ENCODE data around the gene PDGFRA. TPM values are rescaled to one million over a fixed set of nuclear protein-coding genes. Genes with fewer than 3 reads are reported as not detected.

Gene PDGFRA
- total RNA-seq = 10 to 100 TPM; 30.8 to 45.2 TPM
- long read RNA-seq, full-length matches to known transcripts = 2 of 11 reads
- long read RNA-seq, partial matches to known transcripts = 4 of 11 reads
- long read RNA-seq, other reads (novel, unspliced or antisense) = 5 of 11 reads

- intact Hi-C loops (cut with DNase I, micrococcal nuclease) = loop anchor here (5.0 to 10.0 kb wide), 4 partner anchors 304 to 1034 kb away; no protein-coding TSS in a partner anchor
- no peak for ATAC-seq
Observed at GRCh38 chr4:54228961-54229501, at the start of gene PDGFRA. Gene PDGFRA (plus strand): TSS chr4:54229293. CDS start chr4:54258769, 29,476 bp downstream.

DNA sequence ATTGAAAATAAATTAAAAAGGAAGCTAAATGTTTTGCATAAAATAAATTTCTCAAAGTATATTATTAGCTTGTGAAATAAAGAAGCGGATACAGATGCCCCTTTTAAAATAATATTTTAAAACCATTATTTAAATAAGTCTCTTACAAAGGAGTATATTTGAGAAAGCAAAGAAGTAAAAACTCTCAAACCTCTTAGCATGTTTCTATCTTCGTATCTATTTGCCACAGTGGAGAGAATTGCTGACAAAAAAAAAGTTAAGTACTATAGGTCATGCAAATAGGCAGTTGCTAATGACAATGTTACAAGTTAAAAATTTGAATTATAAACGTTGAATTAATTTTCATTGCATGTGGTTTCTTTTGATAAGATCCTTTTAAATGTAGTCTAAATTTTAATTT lies 44.5 kb upstream of the PDGFRA start:
- DNase-seq (no peak), ATAC-seq (no peak)
- intact Hi-C loops (cut with DNase I, micrococcal nuclease) = no loop called here

More at GRCh38 chr4:54228961-54229501, at the start of gene PDGFRA:
- peak; percentile 29 to 52 for DNase-seq

- DNase-seq (no peak), ATAC-seq (no peak)
- intact Hi-C loops (cut with DNase I, micrococcal nuclease) = no loop called here
Observed at GRCh38 chr4:54185044-54185780, 43.9 kb upstream of the PDGFRA start.

GRCh38 chr4:54185866-54186265 lies 43.2 kb upstream of the PDGFRA start:
- ATAC-seq = no peak

GRCh38 chr4:54186371-54186770 lies 42.7 kb upstream of the PDGFRA start:
- DNase-seq (no peak), ATAC-seq (no peak)
- intact Hi-C loops (cut with DNase I, micrococcal nuclease) = no loop called here

More at GRCh38 chr4:54185866-54186265, 43.2 kb upstream of the PDGFRA start:
- no peak for DNase-seq
- intact Hi-C loops (cut with DNase I, micrococcal nuclease) = no loop called here

GRCh38 chr4:54187148-54187547 lies 41.9 kb upstream of the PDGFRA start:
- no peak for ATAC-seq
- intact Hi-C loops (cut with DNase I, micrococcal nuclease) = no loop called here

GRCh38 chr4:54189140-54189539 lies 40.0 kb upstream of the PDGFRA start:
- no peak for DNase-seq
- no peak for ATAC-seq
- intact Hi-C loops (cut with DNase I, micrococcal nuclease) = no loop called here

More at GRCh38 chr4:54187148-54187547, 41.9 kb upstream of the PDGFRA start:
- peak in 1 of 2 donors; percentile 6 for DNase-seq

DNA sequence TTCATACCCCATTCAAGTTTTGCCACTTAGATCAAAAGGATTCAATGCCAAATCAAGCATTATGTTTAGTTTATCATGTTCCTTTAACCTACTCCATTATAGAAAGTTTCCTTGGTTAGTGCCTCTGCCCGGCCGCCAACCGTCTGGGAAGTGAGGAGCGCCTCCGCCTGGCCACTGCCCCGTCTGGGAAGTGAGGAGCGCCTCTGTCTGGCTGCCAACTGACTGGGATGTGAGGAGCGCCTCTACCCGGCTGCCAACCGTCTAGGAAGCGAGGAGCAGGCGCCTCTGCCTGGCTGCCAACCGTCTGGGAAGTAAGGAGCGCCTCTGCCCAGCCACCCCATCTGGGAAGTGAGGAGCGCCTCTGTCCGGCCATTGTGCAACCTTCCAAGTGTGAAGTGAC lies 36.3 kb upstream of the PDGFRA start:
- intact Hi-C loops (cut with DNase I, micrococcal nuclease) = no loop called here
- DNase-seq (no peak), ATAC-seq (no peak)

GRCh38 chr4:54197926-54198325 lies 31.2 kb upstream of the PDGFRA start:
- DNase-seq (no peak), ATAC-seq (no peak)
- intact Hi-C loops (cut with DNase I, micrococcal nuclease) = no loop called here

DNA sequence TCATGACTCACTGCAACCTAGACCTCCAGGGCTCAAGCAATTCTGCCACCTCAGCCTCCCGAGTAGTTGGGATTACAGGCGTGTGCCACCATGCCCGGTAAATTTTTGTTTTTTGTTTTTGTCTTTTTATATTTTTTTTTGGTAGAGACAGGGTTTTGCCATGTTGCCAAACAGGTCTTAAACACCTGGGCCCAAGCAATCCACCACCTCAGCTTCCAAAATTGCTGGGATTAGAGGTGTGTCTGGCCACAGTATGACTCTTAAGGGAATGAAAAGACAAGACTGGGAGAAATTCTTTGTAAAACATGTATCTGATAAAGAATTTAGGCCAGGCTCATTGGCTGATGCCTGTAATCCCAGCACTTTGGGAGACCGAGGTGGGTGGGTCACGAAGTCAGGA lies 29.2 kb upstream of the PDGFRA start:
- DNase-seq = no peak
- intact Hi-C loops (cut with DNase I, micrococcal nuclease) = no loop called here
- ATAC-seq = no peak

DNA sequence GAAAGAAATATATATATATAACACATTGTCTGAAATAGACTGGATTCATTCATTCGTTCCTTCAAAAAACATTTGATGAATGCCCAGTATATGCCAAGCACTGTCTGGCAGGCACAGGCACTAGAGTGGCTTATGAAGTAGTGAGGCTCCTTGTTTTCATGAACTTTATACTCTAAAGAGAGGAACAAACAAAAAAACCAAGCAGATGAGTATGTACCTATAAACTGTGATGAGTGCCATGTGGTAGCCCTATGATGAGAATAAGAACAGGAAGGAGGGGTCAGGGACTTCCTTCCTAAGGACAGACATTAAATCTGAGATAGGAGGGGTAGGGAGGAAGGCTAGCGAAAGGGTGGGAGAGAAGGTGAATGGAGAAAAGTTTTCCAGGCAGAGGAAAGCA lies 19.5 kb upstream of the PDGFRA start:
- intact Hi-C loops (cut with DNase I, micrococcal nuclease) = no loop called here
- no peak for DNase-seq
- no peak for ATAC-seq

DNA sequence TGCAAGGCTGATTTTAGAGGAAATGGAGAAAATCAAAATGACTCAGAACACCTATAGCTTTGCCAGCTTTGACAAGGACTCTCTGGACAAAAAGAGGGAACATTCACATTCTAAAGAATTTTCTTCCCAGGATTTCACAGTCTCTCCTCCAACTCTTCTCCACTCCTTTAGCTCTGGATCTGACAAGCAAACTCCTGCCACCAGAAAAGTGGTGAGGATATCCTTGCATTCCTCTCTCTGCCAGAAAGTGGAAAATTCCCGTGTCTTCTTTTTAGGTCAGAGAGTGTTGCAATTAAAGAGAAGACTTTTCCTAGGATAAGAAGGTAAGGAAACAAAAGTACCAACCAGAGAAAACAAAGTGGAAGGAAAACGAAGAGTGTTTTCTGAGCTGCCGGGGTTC lies 16.1 kb upstream of the PDGFRA start:
- intact Hi-C loops (cut with DNase I, micrococcal nuclease) = no loop called here
- DNase-seq (no peak), ATAC-seq (no peak)

- no peak for DNase-seq
- intact Hi-C loops (cut with DNase I, micrococcal nuclease) = no loop called here
- peak; percentile 47 for ATAC-seq
Observed at GRCh38 chr4:54213761-54214160, 15.3 kb upstream of the PDGFRA start.

DNA sequence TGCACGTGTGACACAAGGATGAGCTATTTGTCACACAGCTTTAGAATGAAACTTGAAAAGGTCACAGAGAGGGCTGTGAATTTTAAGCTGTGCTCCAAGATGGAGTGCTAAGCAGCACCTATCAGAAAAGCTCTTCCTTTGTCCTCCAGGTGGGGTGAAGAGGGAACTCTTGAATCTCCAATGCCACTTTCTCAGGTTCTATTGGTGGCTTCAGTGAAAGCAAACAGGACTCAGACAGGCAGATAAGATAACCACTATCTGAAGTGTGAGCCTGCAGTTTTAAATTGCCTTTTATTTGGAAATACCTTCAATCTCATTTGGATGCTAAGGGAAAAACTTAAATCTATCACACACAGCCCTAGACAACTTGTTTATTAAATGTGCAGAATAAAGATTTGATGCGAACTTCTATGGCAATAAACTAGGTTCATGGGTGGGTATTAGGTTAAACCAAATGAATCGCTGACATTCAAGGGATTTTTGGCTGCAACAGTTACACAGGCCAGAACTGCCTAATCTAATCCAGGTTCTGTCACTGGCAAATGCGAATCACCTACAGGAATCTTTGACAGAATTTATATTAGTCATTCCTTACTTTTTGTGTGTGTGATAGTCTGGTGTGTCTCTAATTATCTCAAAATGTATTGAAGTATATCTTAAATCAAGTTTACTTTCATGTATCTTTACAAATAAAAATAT lies 13.6 kb upstream of the PDGFRA start:
- DNase-seq = no peak
- no peak for ATAC-seq
- intact Hi-C loops (cut with DNase I, micrococcal nuclease) = loop anchor here in 1 of 2 donors (5.0 kb wide), 1 partner anchor 288 kb away; no protein-coding TSS in a partner anchor

DNA sequence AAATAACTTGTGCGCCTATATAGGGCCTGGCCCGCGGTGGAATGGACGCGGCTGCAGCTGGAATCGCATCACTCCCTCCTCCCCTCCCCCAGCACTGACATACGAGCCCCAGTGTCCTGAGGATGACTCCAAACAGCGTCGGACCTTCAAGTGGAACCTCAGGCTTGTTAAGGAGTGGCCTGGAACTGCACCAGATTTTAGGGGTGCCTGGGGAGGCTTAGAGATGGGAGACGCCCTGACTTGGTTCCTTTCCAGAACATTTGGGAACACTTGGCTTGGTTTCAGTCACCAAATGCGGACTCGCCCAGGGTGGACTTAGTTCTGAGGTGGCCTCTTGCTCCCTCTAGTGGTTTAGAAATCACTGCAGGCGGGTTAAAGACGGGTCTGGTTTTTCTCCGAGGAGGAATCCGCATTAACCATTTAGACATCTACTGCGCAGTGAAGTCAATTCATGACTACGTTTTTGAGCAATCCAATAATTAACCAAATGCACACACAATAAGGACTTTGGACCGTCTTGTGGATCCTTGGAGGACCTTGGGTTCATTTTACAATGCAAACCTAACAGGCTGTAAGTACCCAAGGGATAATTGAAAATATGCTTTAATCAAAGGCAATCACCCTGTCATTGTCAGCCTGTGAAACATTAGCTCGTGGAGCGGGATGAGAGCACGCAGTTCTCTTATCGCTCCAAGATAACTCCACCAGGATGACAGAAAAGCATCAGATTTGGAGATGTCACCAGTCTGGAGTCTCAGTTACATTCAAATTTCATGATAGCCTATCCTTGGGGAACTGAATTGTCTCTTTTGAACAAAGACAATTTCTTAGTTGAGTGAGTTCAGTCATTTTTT lies 11.2 kb upstream of the PDGFRA start:
- intact Hi-C loops (cut with DNase I, micrococcal nuclease) = loop anchor here in 1 of 2 donors (5.0 kb wide), 1 partner anchor 291 kb away; no protein-coding TSS in a partner anchor
- ATAC-seq = peak; percentile 90
- peak; percentile 65 to 67 for DNase-seq

GRCh38 chr4:54218736-54219135 lies 10.4 kb upstream of the PDGFRA start:
- DNase-seq = no peak
- intact Hi-C loops (cut with DNase I, micrococcal nuclease) = loop anchor here in 1 of 2 donors (5.0 kb wide), 1 partner anchor 291 kb away; no protein-coding TSS in a partner anchor
- ATAC-seq = no peak

GRCh38 chr4:54224996-54225597 lies 4.0 kb upstream of the PDGFRA start:
- DNase-seq (no peak), ATAC-seq (no peak)
- intact Hi-C loops (cut with DNase I, micrococcal nuclease) = loop anchor here (5.0 to 10.0 kb wide), 4 partner anchors 300 to 1030 kb away; no protein-coding TSS in a partner anchor

All from left colon (tissue), 2 donors.